Sigmoid colon (tissue), 7 donors: ENCODE results near the gene TRAF3IP3. TPM values are rescaled to one million over a fixed set of nuclear protein-coding genes. Genes with fewer than 3 reads are reported as not detected.
A peak's percentile ranks its signal among the peaks of the same experiment; 100 is the strongest.

Source experiments
- DNase-seq: peaks from one replicate; pipeline ENCODE4 v3.0.0-alpha.2; 2019
- H3K27ac ChIP-seq, 4 donors: fragments of 200-600 bp; sonication (generic); one replicate each; pipeline ENCODE4 v1.5.1; 2016 to 2019; ENCODE audit warnings: mild to moderate bottlenecking in 1 of 4
- H3K27me3 ChIP-seq, 3 donors: fragments of 200-600 bp; sonication (generic); one replicate each; pipeline ENCODE4 v1.5.1; 2019; ENCODE audit warnings: mild to moderate bottlenecking in 1 of 3
- H3K36me3 ChIP-seq, 4 donors: fragments of 200-600 bp; sonication (generic); one replicate each; pipeline ENCODE4 v1.5.1; 2016 to 2019
- H3K4me1 ChIP-seq, 4 donors: fragments of 200-600 bp; sonication (generic); one replicate each; pipeline ENCODE4 v1.5.1; 2017 to 2019
- H3K4me3 ChIP-seq, 4 donors: fragments of 200-600 bp; sonication (generic); one replicate each; pipeline ENCODE4 v1.5.1; 2017 to 2019; ENCODE audit warnings: mild to moderate bottlenecking in 2 of 4, moderate library complexity in 1 of 4
- H3K9me3 ChIP-seq, 4 donors: fragments of 200-600 bp in 3 of 4; sonication (generic) in 3 of 4; one replicate each; pipeline versions ENCODE4 v1.5.1 to v1.6.1; 2013 to 2019
- EP300 ChIP-seq, 4 donors: sonication (generic); formaldehyde crosslinking; IDR thresholded peaks; one replicate each; pipeline ENCODE4 v1.6.1; 2017; ENCODE audit warnings: antibody characterized with exemption in 4 of 4
- POLR2A ChIP-seq, 2 donors: fragments of 450-650 bp; IDR thresholded peaks; one replicate each; pipeline ENCODE4 v1.6.1; 2016; ENCODE audit warnings: antibody characterized with exemption in 2 of 2, mild to moderate bottlenecking in 2 of 2, moderate library complexity in 2 of 2
- POLR2AphosphoS5 ChIP-seq, 4 donors: sonication (generic); formaldehyde crosslinking; IDR thresholded peaks; one replicate each; pipeline ENCODE4 v1.6.1; 2017; ENCODE audit warnings: antibody characterized with exemption in 4 of 4
- WGBS, 2 donors: extraction: QIAGEN DNeasy Blood & Tissue Kit; methylation state at CpG; one replicate each; pipeline ENCODE4 v1.1.7; 2013; 5-methylcytosine and 5-hydroxymethylcytosine counted together
- intact Hi-C: fragments of 100-400 bp; cut with DNase I; formaldehyde crosslinking; loops from one replicate; pipeline ENCODE4 v1.15.1; 2023
- polyA plus RNA-seq, 3 donors: library from polyadenylated mRNA; stranded (reverse); fragments of 200-250 nt; gene quantifications; one replicate each; pipeline ENCODE4 v1.2.3, GENCODE V29; 2013
- total RNA-seq, 4 donors: library from RNA; depleted of rRNA; stranded (reverse); fragments of >200 nt; gene quantifications; one replicate each; pipeline ENCODE4 v1.1.0, GENCODE V29; 2016
- TF ChIP-seq, protein P1 (sequence below), 4 experiments: fragments of 450-650 bp in 3 of 4; fragments of 200-600 bp in 1 of 4; IDR thresholded peaks; one replicate each; pipeline ENCODE4 v1.5.1; 2016 to 2019; ENCODE audit warnings: antibody characterized with exemption in 4 of 4, mild to moderate bottlenecking in 3 of 4, moderate library complexity in 2 of 4
- donor health status: healthy with polysubstance abuse.
- donor health status: Bipolar disorder and iron deficiency.
- donor health status: healthy.

The TRAF3IP3 gene
- total and polyA plus RNA-seq, 7 donors: 1.1 to 43.7 (median 1.7) TPM

DNA sequence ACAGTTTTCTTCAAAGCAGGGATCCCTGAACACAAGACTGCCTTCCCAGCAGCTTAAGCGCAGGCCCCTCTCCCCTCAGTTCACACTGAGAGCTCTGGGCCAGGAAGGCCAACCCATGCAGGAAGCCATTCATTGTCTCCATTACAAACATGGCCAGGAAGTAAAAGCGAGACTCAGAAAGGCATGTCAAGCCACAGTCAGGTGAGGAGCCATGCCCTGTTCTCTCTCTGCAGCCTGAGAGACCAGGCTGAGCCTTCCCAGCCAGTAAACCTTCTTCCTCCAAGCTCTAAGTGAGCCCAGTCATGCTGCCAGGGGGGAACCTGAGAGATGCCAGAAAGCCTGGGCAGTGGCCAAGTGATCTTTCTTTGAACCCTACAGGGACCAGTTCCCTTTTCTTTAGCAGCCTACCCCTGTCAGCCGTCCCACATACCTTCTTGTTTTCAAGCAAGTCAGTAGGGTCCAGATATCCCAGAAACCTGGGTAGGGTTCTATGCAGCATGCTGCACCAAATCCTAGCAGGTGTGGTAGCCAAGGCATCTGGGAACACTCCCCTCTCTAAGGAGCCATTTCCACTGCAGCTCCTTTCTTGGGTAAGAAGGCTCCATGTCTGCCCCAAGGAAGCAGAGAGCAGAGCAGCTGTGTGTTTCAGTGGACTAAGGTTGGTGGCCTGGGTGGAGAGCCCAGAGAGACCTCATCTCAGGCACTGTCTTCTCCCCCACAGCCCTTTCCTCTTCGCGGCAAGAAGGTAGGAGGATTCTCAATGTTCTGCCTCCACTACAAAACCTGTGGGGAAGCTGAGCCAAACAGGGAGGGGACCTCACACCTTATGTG, 977 bp downstream of the TRAF3IP3 start:
- Histone ChIP-seq H3K27me3 (no peaks in the 10 kb centered on the region), H3K4me1 (no peaks in the 10 kb centered on the region), H3K4me3 (no peak overlapping the region), H3K9me3 (no peaks in the 10 kb centered on the region), H3K27ac (peak overlapping the region in 1 of 4 donors; percentile 18), H3K36me3 (no peaks in the 10 kb centered on the region)
- DNase-seq: no peak
- intact Hi-C loops: no loop called here
- TF ChIP-seq POLR2A (IDR thresholded peaks at IDR 0.05) (no peak), POLR2AphosphoS5 (IDR thresholded peaks at IDR 0.05) (no peak), EP300 (IDR thresholded peaks at IDR 0.05) (no peak)
- TF ChIP-seq, protein P1, sequence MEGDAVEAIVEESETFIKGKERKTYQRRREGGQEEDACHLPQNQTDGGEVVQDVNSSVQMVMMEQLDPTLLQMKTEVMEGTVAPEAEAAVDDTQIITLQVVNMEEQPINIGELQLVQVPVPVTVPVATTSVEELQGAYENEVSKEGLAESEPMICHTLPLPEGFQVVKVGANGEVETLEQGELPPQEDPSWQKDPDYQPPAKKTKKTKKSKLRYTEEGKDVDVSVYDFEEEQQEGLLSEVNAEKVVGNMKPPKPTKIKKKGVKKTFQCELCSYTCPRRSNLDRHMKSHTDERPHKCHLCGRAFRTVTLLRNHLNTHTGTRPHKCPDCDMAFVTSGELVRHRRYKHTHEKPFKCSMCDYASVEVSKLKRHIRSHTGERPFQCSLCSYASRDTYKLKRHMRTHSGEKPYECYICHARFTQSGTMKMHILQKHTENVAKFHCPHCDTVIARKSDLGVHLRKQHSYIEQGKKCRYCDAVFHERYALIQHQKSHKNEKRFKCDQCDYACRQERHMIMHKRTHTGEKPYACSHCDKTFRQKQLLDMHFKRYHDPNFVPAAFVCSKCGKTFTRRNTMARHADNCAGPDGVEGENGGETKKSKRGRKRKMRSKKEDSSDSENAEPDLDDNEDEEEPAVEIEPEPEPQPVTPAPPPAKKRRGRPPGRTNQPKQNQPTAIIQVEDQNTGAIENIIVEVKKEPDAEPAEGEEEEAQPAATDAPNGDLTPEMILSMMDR (IDR thresholded peaks at IDR 0.05): no peak
- 38 to 78% methylated on average over 5 of the region's 5 CpGs for WGBS, 2 donors

DNA sequence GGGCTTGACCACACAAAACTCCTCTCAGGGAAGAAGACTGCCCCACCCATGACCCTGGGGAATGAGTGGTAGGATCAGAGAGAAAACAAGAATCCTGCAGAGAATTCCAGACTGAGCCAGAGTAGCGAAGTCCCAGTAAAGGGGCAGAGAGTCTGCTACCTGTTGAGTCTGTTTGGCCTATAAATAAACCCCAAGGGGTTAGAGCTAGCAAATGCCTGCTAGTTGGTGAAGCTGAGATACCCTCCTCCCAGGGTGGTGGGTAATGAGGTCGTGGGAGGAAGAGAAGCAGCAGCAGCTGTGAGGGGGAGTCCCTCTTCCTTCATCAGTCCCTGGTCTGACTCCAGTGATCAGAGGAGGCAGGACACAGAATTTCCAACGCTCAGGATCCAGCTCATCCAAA, 2.5 kb downstream of the TRAF3IP3 start:
- Histone ChIP-seq H3K9me3 (no peaks in the 10 kb centered on the region), H3K27ac (no peak overlapping the region), H3K27me3 (no peaks in the 10 kb centered on the region), H3K4me3 (no peak overlapping the region), H3K4me1 (no peaks in the 10 kb centered on the region), H3K36me3 (no peaks in the 10 kb centered on the region)
- intact Hi-C loops: no loop called here
- TF ChIP-seq POLR2AphosphoS5 (IDR thresholded peaks at IDR 0.05): no peak
- TF ChIP-seq, protein P1 (IDR thresholded peaks at IDR 0.05): no peak
- no peak for TF ChIP-seq POLR2A (IDR thresholded peaks at IDR 0.05)
- no peak for TF ChIP-seq EP300 (IDR thresholded peaks at IDR 0.05)
- 54 to 70% methylated on average over 3 of the region's 3 CpGs for WGBS, 2 donors
- no peak for DNase-seq

DNA sequence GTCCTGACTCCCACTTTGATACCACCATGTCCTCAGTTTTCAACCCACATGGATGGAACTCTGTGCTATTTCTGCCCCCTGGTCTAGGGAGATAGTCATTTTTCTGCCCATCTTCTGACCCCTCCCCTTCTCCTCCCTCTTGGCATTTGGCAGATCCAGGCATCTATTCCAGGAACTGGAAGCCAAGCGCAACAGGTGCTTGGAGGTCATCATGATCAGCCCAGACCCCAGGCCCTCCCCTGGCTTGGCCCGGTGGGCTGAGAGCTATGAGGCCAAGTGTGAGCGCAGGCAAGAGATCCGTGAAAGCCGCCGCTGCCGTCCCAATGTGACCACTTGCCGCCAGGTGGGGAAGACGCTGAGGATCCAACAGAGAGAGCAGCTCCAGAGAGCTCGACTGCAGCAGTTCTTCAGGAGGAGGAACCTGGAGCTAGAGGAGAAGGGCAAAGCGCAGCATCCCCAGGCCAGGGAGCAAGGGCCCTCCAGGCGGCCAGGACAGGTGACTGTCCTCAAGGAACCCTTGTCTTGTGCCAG, 4.0 kb downstream of the TRAF3IP3 start:
- no peaks in the 10 kb centered on the region for H3K27me3 ChIP-seq
- intact Hi-C loops: loop anchor here (10.0 kb wide), 1 partner anchor 65 kb away; the partner anchor contains the start of gene UTP25
- no peaks in the 10 kb centered on the region for H3K4me1 ChIP-seq

DNA sequence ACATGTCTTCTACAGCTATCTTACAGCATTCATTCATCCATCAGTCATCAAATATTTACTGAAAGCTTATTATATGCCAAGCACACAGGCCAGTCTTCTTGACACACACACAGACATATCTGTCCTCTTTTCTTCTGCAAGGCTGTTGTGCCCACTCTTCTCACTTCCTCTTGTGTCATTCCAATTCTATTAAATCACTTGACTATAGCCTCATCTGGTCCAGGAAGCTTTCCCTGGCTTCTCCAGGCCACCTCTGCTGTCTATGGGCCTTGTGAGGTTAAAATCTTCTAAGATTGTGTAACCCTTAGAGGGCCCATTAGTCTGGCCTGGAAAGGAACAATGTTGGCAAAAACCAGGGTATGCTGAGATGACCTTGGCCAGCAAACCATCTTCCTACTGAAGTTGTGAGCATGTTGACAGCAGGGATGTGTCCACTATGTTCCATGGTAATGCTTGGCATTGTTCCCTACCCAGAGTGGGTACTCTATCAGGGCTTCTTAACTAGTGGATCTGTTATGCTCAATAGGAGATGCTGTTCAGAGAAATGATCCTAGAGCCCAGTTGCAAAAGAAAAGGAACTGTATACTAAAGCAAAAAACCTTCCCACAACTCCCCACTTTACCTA, 5.3 kb downstream of the TRAF3IP3 start:
- Histone ChIP-seq H3K4me3 (no peak overlapping the region), H3K4me1 (no peaks in the 10 kb centered on the region), H3K27me3 (no peaks in the 10 kb centered on the region), H3K36me3 (no peaks in the 10 kb centered on the region), H3K27ac (no peak overlapping the region), H3K9me3 (no peaks in the 10 kb centered on the region)
- TF ChIP-seq POLR2AphosphoS5 (IDR thresholded peaks at IDR 0.05) (no peak), POLR2A (IDR thresholded peaks at IDR 0.05) (no peak), EP300 (IDR thresholded peaks at IDR 0.05) (no peak)
- TF ChIP-seq, protein P1 (IDR thresholded peaks at IDR 0.05): no peak
- intact Hi-C loops: loop anchor here (10.0 kb wide), 1 partner anchor 64 kb away; the partner anchor contains the start of gene UTP25
- DNase-seq: no peak

More for the DNA sequence above, 4.0 kb downstream of the TRAF3IP3 start:
- Histone ChIP-seq H3K9me3 (no peaks in the 10 kb centered on the region), H3K4me3 (no peak overlapping the region), H3K27ac (no peak overlapping the region), H3K36me3 (no peaks in the 10 kb centered on the region)
- TF ChIP-seq EP300 (IDR thresholded peaks at IDR 0.05) (no peak), POLR2AphosphoS5 (IDR thresholded peaks at IDR 0.05) (no peak), POLR2A (IDR thresholded peaks at IDR 0.05) (no peak)
- TF ChIP-seq, protein P1 (IDR thresholded peaks at IDR 0.05): no peak
- 95 to 96% methylated on average over 12 of the region's 12 CpGs for WGBS, 2 donors
- no peak for DNase-seq
